HepG2 (cell line): ENCODE results near the gene HELZ. TPM values are rescaled to one million over a fixed set of nuclear protein-coding genes. Genes with fewer than 3 reads are reported as not detected.

ENCODE experiments used
- EEA1 ChIP-seq: sonication (generic); formaldehyde crosslinking; IDR thresholded peaks from 2 replicates; pipeline ENCODE4 v1.5.1; 2020; ENCODE audit warnings: mild to moderate bottlenecking, missing genetic modification reagents, borderline replicate concordance
- ETV6 ChIP-seq: sonication (generic); formaldehyde crosslinking; conservative IDR thresholded peaks from 2 replicates; pipeline ENCODE4 v1.4.0; 2020; ENCODE audit warnings: missing genetic modification reagents
- FOXO4 ChIP-seq: sonication (generic); formaldehyde crosslinking; conservative IDR thresholded peaks from 2 replicates; pipeline ENCODE4 v1.8.1; 2023; ENCODE audit warnings: missing genetic modification reagents
- HOXA3 ChIP-seq: sonication (generic); formaldehyde crosslinking; IDR thresholded peaks from 2 replicates; pipeline ENCODE4 v1.5.0; 2020; ENCODE audit warnings: missing genetic modification reagents
- KLF13 ChIP-seq: sonication (generic); formaldehyde crosslinking; IDR thresholded peaks from 2 replicates; pipeline ENCODE4 v1.4.0; 2020; ENCODE audit warnings: mild to moderate bottlenecking, missing genetic modification reagents
- MAX ChIP-seq: IDR thresholded peaks from 2 replicates; pipeline ENCODE4 v1.6.1; 2012; ENCODE audit warnings: inconsistent platforms
- NFAT5 ChIP-seq: sonication (generic); formaldehyde crosslinking; IDR thresholded peaks from 2 replicates; pipeline ENCODE4 v1.4.0; 2020; ENCODE audit warnings: missing genetic modification reagents
- NKX3-1 ChIP-seq: sonication (generic); formaldehyde crosslinking; IDR thresholded peaks from 2 replicates; pipeline ENCODE4 v1.5.0; 2020; ENCODE audit warnings: missing genetic modification reagents
- TARDBP ChIP-seq: sonication (generic); formaldehyde crosslinking; IDR thresholded peaks from 2 replicates; pipeline ENCODE4 v1.8.0; 2022; ENCODE audit warnings: mild to moderate bottlenecking, missing genetic modification reagents
- TIGD3 ChIP-seq: sonication (generic); formaldehyde crosslinking; IDR thresholded peaks from 2 replicates; pipeline ENCODE4 v1.5.1; 2020; ENCODE audit warnings: mild to moderate bottlenecking, missing genetic modification reagents, borderline replicate concordance
- ZBTB21 ChIP-seq: sonication (generic); formaldehyde crosslinking; IDR thresholded peaks from 2 replicates; pipeline ENCODE4 v1.4.0; 2020; ENCODE audit warnings: missing genetic modification reagents
- ZNF12 ChIP-seq: sonication (generic); formaldehyde crosslinking; IDR thresholded peaks from 2 replicates; pipeline ENCODE4 v1.5.0; 2020; ENCODE audit warnings: missing genetic modification reagents
- ZNF317 ChIP-seq: sonication (generic); formaldehyde crosslinking; IDR thresholded peaks from 2 replicates; pipeline ENCODE4 v1.5.0; 2020; ENCODE audit warnings: mild to moderate bottlenecking, missing genetic modification reagents
- ZNF335 ChIP-seq: sonication (generic); formaldehyde crosslinking; IDR thresholded peaks from 2 replicates; pipeline ENCODE4 v1.4.0; 2020; ENCODE audit warnings: missing genetic modification reagents
- ZNF770 ChIP-seq: sonication (generic); formaldehyde crosslinking; IDR thresholded peaks from 2 replicates; pipeline ENCODE4 v1.5.0; 2020; ENCODE audit warnings: mild to moderate bottlenecking, missing genetic modification reagents
- ZNF891 ChIP-seq: sonication (generic); formaldehyde crosslinking; IDR thresholded peaks from 2 replicates; pipeline ENCODE4 v1.5.0; 2020; ENCODE audit warnings: mild to moderate bottlenecking, missing genetic modification reagents
- ZZZ3 ChIP-seq: sonication (generic); formaldehyde crosslinking; IDR thresholded peaks from 2 replicates; pipeline ENCODE4 v1.4.0; 2020; ENCODE audit warnings: missing genetic modification reagents, mild to moderate bottlenecking, borderline replicate concordance
- polyA plus RNA-seq, 8 experiments: library from polyadenylated mRNA; depleted of rRNA in 3 of 8; stranded (reverse) in 7 of 8; unstranded in 1 of 8; fragments of >200 nt; fragmentation: Illumina TruSeq in 4 of 8; extraction: Trizol in 4 of 8; gene quantifications; 2 replicates each; pipeline versions ENCODE4 v1.2.1 to v1.2.3, GENCODE V29; 2011 to 2016; ENCODE audit warnings: low read depth in 4 of 8, missing spikeins in 1 of 8, mixed read lengths in 1 of 8; ENCODE audit not compliant: insufficient read depth in 1 of 8
- total RNA-seq, 5 experiments: library from RNA; depleted of rRNA; stranded (reverse); fragments of >200 nt; fragmentation: Illumina TruSeq; extraction: Trizol; gene quantifications; 2 replicates each; pipeline ENCODE4 v1.2.3, GENCODE V29; 2016; ENCODE audit warnings: low read depth in 1 of 5

The HELZ gene
- total and polyA plus RNA-seq, 2 of the 13 experiments (the other 11 are each of a cell fraction or from before 2014, with no cell fraction given): 35.3 to 52.4 TPM

GRCh38 chr17:67246653-67247415, 1.8 kb upstream of the HELZ start (continued):
- TF ChIP-seq TARDBP: peak; percentile 74
- 0 out of 2 replicates have a peak, but pooled peaks have one; percentile 90 for TF ChIP-seq FOXO4
- no peak for TF ChIP-seq ZBTB21 (CRISPR knock-in tag)
- TF ChIP-seq ZNF770 (CRISPR knock-in tag): peak; percentile 50
- TF ChIP-seq ETV6: 0 out of 2 replicates have a peak, but pooled peaks have one; percentile 31
- TF ChIP-seq NKX3-1 (CRISPR knock-in tag): 0 out of 2 replicates have a peak, but pooled peaks have one; percentile 68
- no peak for TF ChIP-seq TIGD3 (CRISPR knock-in tag)
- peak; percentile 76 for TF ChIP-seq ZNF317 (CRISPR knock-in tag)
- TF ChIP-seq EEA1 (CRISPR knock-in tag): no peak
- TF ChIP-seq KLF13 (CRISPR knock-in tag): no peak
- peak; percentile 84; the same call in 1 of the 2 replicates for TF ChIP-seq HOXA3 (CRISPR knock-in tag)
- TF ChIP-seq ZNF335: peak; percentile 80; the same call in 1 of the 2 replicates
- TF ChIP-seq MAX: peak; percentile 59; the same call in 1 of the 2 replicates
- TF ChIP-seq ZNF891 (CRISPR knock-in tag): no peak; the same call in 1 of the 2 replicates
- TF ChIP-seq ZNF12 (CRISPR knock-in tag): no peak; the same call in 1 of the 2 replicates
- TF ChIP-seq ZZZ3 (CRISPR knock-in tag): no peak
- no peak for TF ChIP-seq NFAT5 (CRISPR knock-in tag)
